GM12878 (cell line): ENCODE results near the gene CILP.

Experiments
- BCL11A ChIP-seq: IDR thresholded peaks from 2 replicates; pipeline ENCODE4 v1.6.1; 2011; ENCODE audit warnings: low read depth, low read length
- CEBPB ChIP-seq, 2 experiments: fragments of 150-350 bp in 1 of 2; IDR thresholded peaks; 2 replicates each; pipeline ENCODE4 v1.6.1; 2012 to 2014; ENCODE audit warnings: low read depth in 2 of 2, low read length in 2 of 2, borderline replicate concordance in 1 of 2, inconsistent platforms in 1 of 2
- CHD2 ChIP-seq: IDR thresholded peaks from 2 replicates; pipeline ENCODE4 v1.6.1; 2011; ENCODE audit warnings: low read depth, low read length, improper control_type of control experiment, borderline replicate concordance
- CTCF ChIP-seq, 3 experiments: IDR thresholded peaks in 2 of 3; conservative IDR thresholded peaks in 1 of 3; 2 replicates each; pipeline ENCODE4 v1.5.1; 2011; ENCODE audit warnings: low read depth in 3 of 3, low read length in 3 of 3, mild to moderate bottlenecking in 3 of 3, control low read depth in 2 of 3, moderate library complexity in 2 of 3, inconsistent platforms in 1 of 3, mixed read lengths in 1 of 3; ENCODE audit not compliant: control insufficient read depth in 2 of 3, insufficient read depth in 1 of 3; ENCODE audit errors: extremely low read depth in 1 of 3
- E4F1 ChIP-seq: fragments of 450-650 bp; IDR thresholded peaks from 2 replicates; pipeline ENCODE4 v1.6.1; 2018; ENCODE audit warnings: borderline replicate concordance, mild to moderate bottlenecking; ENCODE audit not compliant: partially characterized antibody
- EZH2 ChIP-seq: IDR thresholded peaks from 2 replicates; pipeline ENCODE4 v1.6.1; 2012; ENCODE audit warnings: low read depth, mild to moderate bottlenecking, control low read depth, inconsistent platforms, low read length, borderline replicate concordance; ENCODE audit not compliant: control insufficient read depth
- JUND ChIP-seq: IDR thresholded peaks from 2 replicates; pipeline ENCODE4 v1.6.1; 2012; ENCODE audit warnings: low read depth, mild to moderate bottlenecking, low read length, improper control_type of control experiment, moderate library complexity
- POLR2AphosphoS5 ChIP-seq: IDR thresholded peaks from 2 replicates; pipeline ENCODE4 v1.6.1; 2011; ENCODE audit warnings: mild to moderate bottlenecking, low read length, inconsistent platforms
- REST ChIP-seq: IDR thresholded peaks from 2 replicates; pipeline ENCODE4 v1.6.1; 2012; ENCODE audit warnings: mild to moderate bottlenecking, low read depth, low read length
- STAT3 ChIP-seq: IDR thresholded peaks from 2 replicates; pipeline ENCODE4 v1.6.1; 2011; ENCODE audit warnings: low read depth, low read length, improper control_type of control experiment
- ZNF622 ChIP-seq: fragments of 450-650 bp; IDR thresholded peaks from 2 replicates; pipeline ENCODE4 v1.6.1; 2017; ENCODE audit warnings: mild to moderate bottlenecking, inconsistent platforms

- TF ChIP-seq CEBPB (IDR thresholded peaks at IDR 0.05; ENCODE audit: borderline replicate concordance in 1 of 2, low read depth in 2 of 2, low read length in 2 of 2) (no peak), CTCF (IDR thresholded peaks at IDR 0.05 in 2 of 3, conservative IDR thresholded peaks at IDR 0.05 in 1 of 3; ENCODE audit: control insufficient read depth in 2 of 3, extremely low read depth in 1 of 3, insufficient read depth in 1 of 3, low read depth in 3 of 3, low read length in 3 of 3) (no peak), EZH2 (no peak), JUND (no peak), ZNF622 (no peak), E4F1 (no peak), POLR2AphosphoS5 (no peak), BCL11A (no peak), STAT3 (no peak), REST (no peak), CHD2 (no peak)
Measured at GRCh38 chr15:65245096-65245856, 34.0 kb upstream of the CILP start.
